ENCODE measurements around the gene NTN1.

GRCh38 chr17:9116861-9117568 is 95.7 kb downstream of the NTN1 start:
- no peak for TF ChIP-seq POLR2AphosphoS5 (IDR thresholded peaks at IDR 0.05; ENCODE audit: low read depth, low read length)
- no peak for TF ChIP-seq POLR2A (IDR thresholded peaks at IDR 0.05; ENCODE audit: low read depth, low read length)
- no peak for TF ChIP-seq TAF1 (IDR thresholded peaks at IDR 0.05; ENCODE audit: low read depth, low read length)
